H1 (cell line): ENCODE measurements around the gene ATP5MC2. TPM values are rescaled to one million over a fixed set of nuclear protein-coding genes. Genes with fewer than 3 reads are reported as not detected.

Experiments used
- CTCF ChIA-PET: fragments of 300-600 bp; sonication (Branson Sonifier 250); formaldehyde crosslinking; loops from one replicate; lab custom pipeline; 2021; ENCODE audit not compliant: partially characterized antibody; lab: Charles Lee
- POLR2A ChIA-PET: fragments of 300-600 bp; sonication (Branson Sonifier 250); formaldehyde crosslinking; loops from one replicate; lab custom pipeline; 2021; ENCODE audit warnings: inconsistent platforms; ENCODE audit not compliant: partially characterized antibody; lab: Charles Lee
- DNase-seq, 2 experiments: peaks; one replicate each; pipeline versions ENCODE4 v3.0.0 to v3.0.0-alpha.2; 2010 to 2022; ENCODE audit warnings: low spot score in 2 of 2, low read depth in 1 of 2, mixed read lengths in 1 of 2
- FAIRE-seq: peaks from 2 replicates; lab custom pipeline; 2011; peaks lifted over from hg19 to GRCh38; lab: Jason Lieb, UNC
- H2AFZ ChIP-seq: 2 replicates; pipeline ENCODE4 v1.8.1; 2012; ENCODE audit warnings: low read length, inconsistent platforms
- H2AK5ac ChIP-seq: 2 replicates; pipeline ENCODE4 v1.6.1; 2013; ENCODE audit warnings: low read depth, low read length
- H2BK120ac ChIP-seq: replicated peaks from 2 replicates; pipeline ENCODE3; 2013; ENCODE audit warnings: low read depth, low read length, inconsistent platforms
- H2BK12ac ChIP-seq: 2 replicates; pipeline ENCODE4 v1.6.1; 2013; ENCODE audit warnings: low read depth, low read length
- H2BK15ac ChIP-seq: 2 replicates; pipeline ENCODE4 v1.6.1; 2013; ENCODE audit warnings: low read length
- H2BK20ac ChIP-seq: 2 replicates; pipeline ENCODE4 v1.6.1; 2013; ENCODE audit warnings: low read length
- H2BK5ac ChIP-seq: 2 replicates; pipeline ENCODE4 v1.6.1; 2013; ENCODE audit warnings: low read depth, low read length
- H3K14ac ChIP-seq: 2 replicates; pipeline ENCODE4 v1.6.1; 2013; ENCODE audit warnings: inconsistent platforms; ENCODE audit not compliant: insufficient read length
- H3K18ac ChIP-seq: 2 replicates; pipeline ENCODE4 v1.6.1; 2013; ENCODE audit warnings: low read length; ENCODE audit errors: extremely low read depth
- H3K23ac ChIP-seq: 2 replicates; pipeline ENCODE4 v1.6.1; 2013; ENCODE audit warnings: inconsistent platforms; ENCODE audit not compliant: insufficient read length
- H3K23me2 ChIP-seq: 2 replicates; pipeline ENCODE4 v1.6.1; 2013; ENCODE audit warnings: low read depth, low read length
- H3K27ac ChIP-seq: 2 replicates; pipeline ENCODE4 v1.6.1; 2011; ENCODE audit warnings: low read depth, low read length, inconsistent platforms
- H3K27me3 ChIP-seq, 4 experiments: replicated peaks in 1 of 4; 1 replicate in 1 of 4; 2 replicates in 3 of 4; pipeline versions ENCODE4 v1.6.1 to v1.8.1; 2011 to 2013; ENCODE audit warnings: low read length in 3 of 4, mild to moderate bottlenecking in 3 of 4, inconsistent platforms in 2 of 4, mixed read lengths in 2 of 4, moderate library complexity in 1 of 4; ENCODE audit not compliant: control insufficient read depth in 3 of 4, insufficient read depth in 3 of 4; ENCODE audit errors: extremely low read depth in 1 of 4
- H3K36me3 ChIP-seq, 4 experiments: 2 replicates each; pipeline versions ENCODE4 v1.6.1 to v1.8.1; 2011 to 2013; ENCODE audit warnings: mild to moderate bottlenecking in 4 of 4, low read length in 3 of 4, moderate library complexity in 2 of 4, control low read depth in 1 of 4, inconsistent platforms in 1 of 4; ENCODE audit not compliant: insufficient read depth in 4 of 4, control insufficient read depth in 2 of 4
- H3K4ac ChIP-seq: replicated peaks from 2 replicates; pipeline ENCODE3; 2013; ENCODE audit warnings: low read length, low read depth, mixed read lengths, inconsistent platforms; ENCODE audit not compliant: insufficient read length
- H3K4me1 ChIP-seq, 4 experiments: replicated peaks in 1 of 4; 1 replicate in 1 of 4; 2 replicates in 3 of 4; pipeline versions ENCODE4 v1.6.1 to v1.8.1; 2011 to 2013; ENCODE audit warnings: low read length in 3 of 4, inconsistent platforms in 2 of 4, mixed read lengths in 1 of 4; ENCODE audit not compliant: insufficient read depth in 4 of 4, control insufficient read depth in 3 of 4
- H3K4me2 ChIP-seq, 2 experiments: 2 replicates each; pipeline versions ENCODE4 v1.6.1 to v1.8.1; 2011 to 2013; ENCODE audit warnings: low read depth in 2 of 2, low read length in 2 of 2, control low read depth in 1 of 2, inconsistent platforms in 1 of 2, mild to moderate bottlenecking in 1 of 2; ENCODE audit not compliant: insufficient read depth in 1 of 2
- H3K4me3 ChIP-seq, 4 experiments: fragments of 200-600, 300-600 bp in 1 of 4; sonication (generic), shearing (Covaris generic), sonication (Bioruptor Twin) in 1 of 4; 2 replicates each; pipeline versions ENCODE4 v1.5.1 to v1.8.1; 2011 to 2016; ENCODE audit warnings: low read length in 4 of 4, low read depth in 3 of 4, control low read depth in 2 of 4, inconsistent platforms in 2 of 4, mild to moderate bottlenecking in 2 of 4, mixed read lengths in 1 of 4, moderate library complexity in 1 of 4; ENCODE audit not compliant: insufficient read depth in 2 of 4; ENCODE audit errors: extremely low read depth in 1 of 4
- H3K56ac ChIP-seq: replicated peaks from 2 replicates; pipeline ENCODE3; 2013; ENCODE audit warnings: low read depth, mild to moderate bottlenecking, mixed read lengths, low read length, inconsistent platforms; ENCODE audit not compliant: insufficient read length
- H3K79me1 ChIP-seq: 2 replicates; pipeline ENCODE4 v1.6.1; 2013; ENCODE audit warnings: low read depth, low read length, control low read depth
- H3K79me2 ChIP-seq, 2 experiments: 2 replicates each; pipeline versions ENCODE4 v1.6.1 to v1.8.1; 2012 to 2013; ENCODE audit warnings: low read length in 2 of 2, mild to moderate bottlenecking in 2 of 2, inconsistent platforms in 1 of 2; ENCODE audit not compliant: insufficient read depth in 2 of 2, control insufficient read depth in 1 of 2
- H3K9ac ChIP-seq, 4 experiments: replicated peaks in 1 of 4; 1 replicate in 1 of 4; 2 replicates in 3 of 4; pipeline versions ENCODE4 v1.6.1 to v1.8.1; 2011 to 2013; ENCODE audit warnings: low read depth in 3 of 4, low read length in 3 of 4, control low read depth in 2 of 4, mild to moderate bottlenecking in 2 of 4, moderate library complexity in 2 of 4, inconsistent platforms in 1 of 4; ENCODE audit errors: extremely low read depth in 1 of 4
- H3K9me3 ChIP-seq, 2 experiments: 2 replicates each; pipeline versions ENCODE4 v1.6.1 to v1.8.1; 2012 to 2013; ENCODE audit warnings: mild to moderate bottlenecking in 2 of 2, moderate library complexity in 2 of 2, control low read depth in 1 of 2, inconsistent platforms in 1 of 2, low read depth in 1 of 2, low read length in 1 of 2, mixed read lengths in 1 of 2; ENCODE audit not compliant: insufficient read depth in 2 of 2
- H4K20me1 ChIP-seq, 2 experiments: replicated peaks in 1 of 2; 2 replicates each; pipeline versions ENCODE3 to v1.8.1; 2011 to 2013; ENCODE audit warnings: inconsistent platforms in 2 of 2, low read length in 2 of 2, mild to moderate bottlenecking in 1 of 2; ENCODE audit not compliant: insufficient read depth in 2 of 2, control insufficient read depth in 1 of 2
- H4K5ac ChIP-seq: 2 replicates; pipeline ENCODE4 v1.6.1; 2013; ENCODE audit warnings: low read length, low read depth, mixed read lengths, inconsistent platforms; ENCODE audit not compliant: insufficient read length
- H4K8ac ChIP-seq: 2 replicates; pipeline ENCODE4 v1.8.0; 2013; ENCODE audit warnings: mild to moderate bottlenecking, moderate library complexity, low read length, inconsistent platforms; ENCODE audit not compliant: insufficient read depth; ENCODE audit errors: extremely low read depth
- H4K91ac ChIP-seq: replicated peaks from 2 replicates; pipeline ENCODE3; 2013; ENCODE audit warnings: low read length, mixed read lengths, inconsistent platforms; ENCODE audit not compliant: insufficient read length
- RXRA ChIP-seq: IDR thresholded peaks from 2 replicates; pipeline ENCODE4 v1.6.1; 2011; ENCODE audit warnings: low read depth, mild to moderate bottlenecking, low read length, moderate library complexity; ENCODE audit not compliant: insufficient read depth
- SIN3A ChIP-seq, 2 experiments: IDR thresholded peaks in 1 of 2; conservative IDR thresholded peaks in 1 of 2; 2 replicates each; pipeline ENCODE4 v1.6.1; 2011 to 2012; ENCODE audit warnings: low read length in 2 of 2, improper control_type of control experiment in 1 of 2, low read depth in 1 of 2, mild to moderate bottlenecking in 1 of 2
- WGBS, 2 experiments: shearing (Covaris generic) in 1 of 2; methylation state at CpG; one replicate each; pipeline versions ENCODE4 v1.1.6 to v1.1.7; 2013 to 2015; ENCODE audit warnings: low lambda C conversion rate in 2 of 2, mixed read lengths in 2 of 2, inconsistent platforms in 1 of 2, low coverage in 1 of 2, missing lambda C conversion rate in 1 of 2; ENCODE audit not compliant: insufficient replicate concordance in 2 of 2, insufficient coverage in 1 of 2, insufficient read length in 1 of 2; ENCODE audit errors: extremely low coverage in 1 of 2, missing lambda C conversion rate in 1 of 2; 5-methylcytosine and 5-hydroxymethylcytosine counted together
- polyA plus RNA-seq, 7 experiments: library from polyadenylated mRNA; depleted of rRNA in 3 of 7; stranded (reverse) in 5 of 7; unstranded in 2 of 7; fragments of >200 nt in 5 of 7; fragments of 200-250 nt in 2 of 7; gene quantifications; 1 replicate in 5 of 7; 2 replicates in 1 of 7; 4 replicates in 1 of 7; pipeline versions ENCODE4 v1.2.1 to v1.2.3, GENCODE V29; 2011 to 2013; ENCODE audit warnings: missing spikeins in 2 of 7, mixed read lengths in 2 of 7
- total RNA-seq: library from RNA; stranded (reverse); fragmentation: NEBNext Ultra II Directional; extraction: Animal tissue kit (Norgen Biotek cat#: 25700); gene quantifications from 2 replicates; pipeline ENCODE4 v1.2.1, GENCODE V29; 2021

ATP5MC2 gene
- total and polyA plus RNA-seq, 2 of the 8 experiments (the other 6 are each of a cell fraction or from before 2014, with no cell fraction given) = 408 to 952 TPM

GRCh38 chr12:53643232-53643979 is 32.5 kb downstream of the ATP5MC2 start:
- H3K18ac ChIP-seq = no peak overlapping the region
- ChIA-PET CTCF (interaction anchor here (0.6 to 1.3 kb wide), 4 partner anchors 14 to 79 kb away, joined by 3 to 5 read pairs (median 4); no protein-coding TSS in a partner anchor), POLR2A (interaction anchor here (0.7 to 1.9 kb wide), 3 partner anchors 17 to 33 kb away, joined by 3 to 5 read pairs (median 4); partner anchors contain the start of genes ATF7 and ATP5MC2)
- H3K4me1 ChIP-seq = no peaks in the 10 kb centered on the region
- H2AK5ac ChIP-seq = no peak overlapping the region
- H4K5ac ChIP-seq = no peak overlapping the region
- H3K79me1 ChIP-seq = no peaks in the 10 kb centered on the region
- no peaks in the 10 kb centered on the region for H3K9me3 ChIP-seq
- H2AFZ ChIP-seq = no peak overlapping the region
- no peak overlapping the region for H4K8ac ChIP-seq
- H3K27me3 ChIP-seq = no peaks in the 10 kb centered on the region
- no peak overlapping the region for H4K91ac ChIP-seq
- H2BK120ac ChIP-seq = no peak overlapping the region
- H4K20me1 ChIP-seq = no peaks in the 10 kb centered on the region
- H2BK12ac ChIP-seq = no peak overlapping the region
- no peak overlapping the region for H3K23ac ChIP-seq
- no peak overlapping the region for H3K4ac ChIP-seq
- H3K36me3 ChIP-seq = no peaks in the 10 kb centered on the region
- DNase-seq (no peak), FAIRE-seq (no peak)
- no peak overlapping the region for H3K56ac ChIP-seq
- no peak overlapping the region for H2BK15ac ChIP-seq
- no peak overlapping the region for H3K9ac ChIP-seq
- no peak overlapping the region for H2BK5ac ChIP-seq
- H3K14ac ChIP-seq = no peak overlapping the region
- no peak for TF ChIP-seq RXRA
- TF ChIP-seq SIN3A (conservative IDR thresholded peaks at IDR 0.05 in 1 of 2, IDR thresholded peaks at IDR 0.05 in 1 of 2; ENCODE audit: low read depth in 1 of 2, low read length in 2 of 2) = no peak
- no peaks in the 10 kb centered on the region for H3K79me2 ChIP-seq
- no peak overlapping the region for H3K27ac ChIP-seq
- 78% methylated on average over 4 of the region's 5 CpGs; no CpG with 5 or more reads in 1 of the 2 experiments for WGBS, 2 experiments
- no peak overlapping the region for H3K4me3 ChIP-seq
- no peaks in the 10 kb centered on the region for H3K23me2 ChIP-seq
- no peak overlapping the region for H3K4me2 ChIP-seq
- H2BK20ac ChIP-seq = no peak overlapping the region
